Suppressor macrophage treated with lipopolysaccharide for 1 hour (primary cell): Measurements from ENCODE around the gene ASB8.
"Not testable (repeated sequence)": the region's sequence is repeated elsewhere in the genome, so short reads cannot be mapped to it uniquely, and the experiment has no call there.

ENCODE experiments used
- DNase-seq, 3 donors: peaks; one replicate each; pipeline ENCODE4 v3.0.0-alpha.2; 2020 to 2022

The ASB8 gene

GRCh38 chr12:48131517-48131916, 25.8 kb downstream of the ASB8 start:
- no peak for DNase-seq

- DNase-seq: no peak
Observed at GRCh38 chr12:48129376-48129775, 27.9 kb downstream of the ASB8 start.

GRCh38 chr12:48128800-48129199, 28.5 kb downstream of the ASB8 start:
- DNase-seq: no peak

GRCh38 chr12:48126953-48127630, 30.2 kb downstream of the ASB8 start:
- no peak for DNase-seq

GRCh38 chr12:48125985-48126384, 31.3 kb downstream of the ASB8 start:
- DNase-seq: no peak

- DNase-seq: not testable (repeated sequence)
Observed at GRCh38 chr12:48125542-48125941, 31.8 kb downstream of the ASB8 start.

GRCh38 chr12:48123169-48123568, 34.1 kb downstream of the ASB8 start:
- DNase-seq: no peak

- no peak for DNase-seq
Observed at GRCh38 chr12:48122065-48122834, 35.1 kb downstream of the ASB8 start.

GRCh38 chr12:48121522-48121921, 35.8 kb downstream of the ASB8 start:
- DNase-seq: no peak

- DNase-seq: no peak
Observed at GRCh38 chr12:48119834-48120195, 37.5 kb downstream of the ASB8 start.

- peak; percentile 59 to 77 (median 72) for DNase-seq
Observed at GRCh38 chr12:48119078-48119833, 38.1 kb downstream of the ASB8 start, which contains the start of gene PFKM. TSS of gene PFKM (plus strand) at chr12:48119364. CDS start at chr12:48122775, 3,411 bp downstream.

- DNase-seq: no peak
Observed at GRCh38 chr12:48118284-48118871, 38.9 kb downstream of the ASB8 start.

GRCh38 chr12:48115957-48116356, 41.4 kb downstream of the ASB8 start:
- DNase-seq: no peak

GRCh38 chr12:48111312-48111693, 46.0 kb downstream of the ASB8 start:
- DNase-seq: not testable (repeated sequence)

GRCh38 chr12:48110691-48111311, 46.5 kb downstream of the ASB8 start:
- no peak for DNase-seq

- DNase-seq: no peak
Observed at GRCh38 chr12:48109424-48109823, 47.9 kb downstream of the ASB8 start.

- DNase-seq: no peak
Observed at GRCh38 chr12:48106681-48107613, 50.4 kb downstream of the ASB8 start.

- DNase-seq: peak; percentile 87 to 93 (median 92)
Observed at GRCh38 chr12:48105867-48106680, 51.2 kb downstream of the ASB8 start, which contains the start of gene SENP1. TSS of gene SENP1 (minus strand) at chr12:48106079. CDS start at chr12:48101472, 4,607 bp downstream.

- peak; percentile 47 to 72 (median 60) for DNase-seq
Observed at GRCh38 chr12:48105321-48105866, 51.9 kb downstream of the ASB8 start.

GRCh38 chr12:48104531-48104930, 52.8 kb downstream of the ASB8 start:
- no peak for DNase-seq
